HepG2 (cell line): ENCODE data around the gene TNFSF10. TPM values are rescaled to one million over a fixed set of nuclear protein-coding genes. Genes with fewer than 3 reads are reported as not detected.

Experiments
- ATAC-seq: fragments of 200-7000 bp; cut with Tn5 transposase; 3 replicates; pipeline ENCODE4 v1.9.1; 2020; ENCODE audit warnings: mild to moderate bottlenecking, moderate library complexity
- BruUV-seq: library from RNA; stranded (reverse); fragments of 400-500 nt; replicated peaks from 2 replicates; lab custom pipeline; 2021; lab: Mats Ljungman, UMichigan
- CTCF ChIA-PET: fragments of 300-600 bp; formaldehyde crosslinking; extraction: SDS; loops from one replicate; lab custom pipeline; 2021; ENCODE audit warnings: low total read pairs, inconsistent platforms, low intra/inter-chr PET ratio; lab: Yijun Ruan, JAX
- POLR2A ChIA-PET: fragments of 350-600 bp; sonication (Branson Sonifier 250); formaldehyde crosslinking; loops from one replicate; lab custom pipeline; 2020; ENCODE audit warnings: antibody characterized with exemption, inconsistent platforms; lab: Yijun Ruan, JAX
- DNase-seq: peaks from one replicate; pipeline ENCODE4 v3.0.0-alpha.2; 2015; ENCODE audit warnings: low spot score
- FAIRE-seq: peaks from 3 replicates; lab custom pipeline; 2011; peaks lifted over from hg19 to GRCh38; lab: Jason Lieb, UNC
- H2AFZ ChIP-seq: one replicate; pipeline ENCODE4 v1.6.1; 2011; ENCODE audit warnings: low read length, inconsistent platforms
- H3K27ac ChIP-seq: fragments of 300-600 bp; 3 replicates; pipeline ENCODE4 v1.8.0; 2011; ENCODE audit warnings: mixed run types, mild to moderate bottlenecking, mixed read lengths, low read length, inconsistent platforms; ENCODE audit not compliant: insufficient read depth; ENCODE audit errors: extremely low read length
- H3K27me3 ChIP-seq, 2 experiments: fragments of 200-600 bp in 1 of 2; 2 replicates in 1 of 2; 3 replicates in 1 of 2; pipeline versions ENCODE4 v1.6.0 to v1.8.0; 2011; ENCODE audit warnings: low read length in 2 of 2, mild to moderate bottlenecking in 2 of 2, moderate library complexity in 2 of 2, inconsistent platforms in 1 of 2; ENCODE audit not compliant: insufficient read depth in 2 of 2, control insufficient read depth in 1 of 2
- H3K36me3 ChIP-seq, 2 experiments: fragments of 200-600 bp in 1 of 2; replicated peaks in 1 of 2; 2 replicates in 1 of 2; 3 replicates in 1 of 2; pipeline versions ENCODE4 v1.5.1 to v1.8.0; 2011; ENCODE audit warnings: low read length in 2 of 2, inconsistent platforms in 1 of 2; ENCODE audit not compliant: insufficient read depth in 2 of 2, control insufficient read depth in 1 of 2
- H3K4me1 ChIP-seq: 2 replicates; pipeline ENCODE4 v1.5.1; 2012; ENCODE audit warnings: low read length, inconsistent platforms; ENCODE audit not compliant: insufficient read depth
- H3K4me2 ChIP-seq: 2 replicates; pipeline ENCODE4 v1.6.0; 2011; ENCODE audit warnings: low read depth, low read length, inconsistent platforms
- H3K4me3 ChIP-seq, 3 experiments: fragments of 200-600 bp in 1 of 3; sonication (generic), shearing (Covaris generic) in 1 of 3; replicated peaks in 1 of 3; 2 replicates each; pipeline ENCODE4 v1.5.1; 2011 to 2016; ENCODE audit warnings: low read length in 3 of 3, inconsistent platforms in 2 of 3, low read depth in 2 of 3, mild to moderate bottlenecking in 2 of 3, control low read depth in 1 of 3, mixed read lengths in 1 of 3; ENCODE audit not compliant: insufficient read depth in 1 of 3
- H3K79me2 ChIP-seq: one replicate; pipeline ENCODE4 v1.6.1; 2011; ENCODE audit warnings: low read length, inconsistent platforms; ENCODE audit not compliant: insufficient read depth
- H3K9ac ChIP-seq: 2 replicates; pipeline ENCODE4 v1.6.0; 2011; ENCODE audit warnings: mild to moderate bottlenecking, low read depth, low read length, inconsistent platforms; ENCODE audit not compliant: insufficient read depth
- H3K9me3 ChIP-seq: 2 replicates; pipeline ENCODE4 v1.5.1; 2012; ENCODE audit warnings: mild to moderate bottlenecking, low read length
- H4K20me1 ChIP-seq: 2 replicates; pipeline ENCODE4 v1.6.0; 2011; ENCODE audit warnings: inconsistent platforms, mild to moderate bottlenecking, low read length, moderate library complexity; ENCODE audit not compliant: insufficient read depth
- LCORL ChIP-seq, 2 experiments: fragments of 450-650 bp in 1 of 2; sonication (generic) in 1 of 2; formaldehyde crosslinking in 1 of 2; IDR thresholded peaks; 2 replicates each; pipeline versions ENCODE4 v1.5.0 to v1.6.1; 2017 to 2020; ENCODE audit warnings: antibody characterized with exemption in 1 of 2, missing genetic modification reagents in 1 of 2
- MAFF ChIP-seq: IDR thresholded peaks from 2 replicates; pipeline ENCODE4 v1.6.1; 2011; ENCODE audit warnings: low read depth, low read length, improper control_type of control experiment
- MAFK ChIP-seq, 2 experiments: IDR thresholded peaks in 1 of 2; conservative IDR thresholded peaks in 1 of 2; 2 replicates each; pipeline ENCODE4 v1.6.1; 2011; ENCODE audit warnings: improper control_type of control experiment in 2 of 2, low read length in 2 of 2
- ZNF138 ChIP-seq: sonication (generic); formaldehyde crosslinking; IDR thresholded peaks from 2 replicates; pipeline ENCODE4 v1.5.0; 2020; ENCODE audit warnings: mild to moderate bottlenecking, low read depth, missing genetic modification reagents
- WGBS: methylation state at CpG from one replicate; pipeline ENCODE4 v1.1.6; 2017; ENCODE audit warnings: low lambda C conversion rate; 5-methylcytosine and 5-hydroxymethylcytosine counted together
- in situ Hi-C: cut with HindIII; loops from 2 replicates; pipeline ENCODE4 v1.10.0; 2017; ENCODE audit warnings: low pct_unique_long_range_greater_than_20kb; ENCODE audit not compliant: extremely low pct_ligation_motif_present
- intact Hi-C: fragments of 100-400 bp; cut with micrococcal nuclease; formaldehyde crosslinking; loops from one replicate; pipeline ENCODE4 v1.10.0; 2022; ENCODE audit not compliant: unreplicated experiment
- polyA plus RNA-seq, 8 experiments: library from polyadenylated mRNA; depleted of rRNA in 3 of 8; stranded (reverse) in 7 of 8; unstranded in 1 of 8; fragments of >200 nt; fragmentation: Illumina TruSeq in 4 of 8; extraction: Trizol in 4 of 8; gene quantifications; 2 replicates each; pipeline versions ENCODE4 v1.2.1 to v1.2.3, GENCODE V29; 2011 to 2016; ENCODE audit warnings: low read depth in 4 of 8, missing spikeins in 1 of 8, mixed read lengths in 1 of 8; ENCODE audit not compliant: insufficient read depth in 1 of 8
- small RNA-seq, 3 experiments: library from RNA; depleted of rRNA; stranded (forward); fragments of <200 nt; gene quantifications; one replicate each; pipeline ENCODE3, GENCODE V24; 2012; ENCODE audit warnings: low read depth in 2 of 3, low replicate concordance in 1 of 3; ENCODE audit not compliant: insufficient read length in 3 of 3, insufficient read depth in 2 of 3
- total RNA-seq, 5 experiments: library from RNA; depleted of rRNA; stranded (reverse); fragments of >200 nt; fragmentation: Illumina TruSeq; extraction: Trizol; gene quantifications; 2 replicates each; pipeline ENCODE4 v1.2.3, GENCODE V29; 2016; ENCODE audit warnings: low read depth in 1 of 5
- TF ChIP-seq, protein P1 (sequence below): sonication (generic); formaldehyde crosslinking; IDR thresholded peaks from 2 replicates; pipeline ENCODE4 v1.9.0; 2021; ENCODE audit warnings: missing genetic modification reagents, borderline replicate concordance
- TF ChIP-seq, protein P2 (sequence below): sonication (generic); formaldehyde crosslinking; IDR thresholded peaks from 2 replicates; pipeline ENCODE4 v1.9.0; 2022; ENCODE audit warnings: low read depth, missing genetic modification reagents

TNFSF10 gene
- total and polyA plus RNA-seq, 2 of the 13 experiments (the other 11 are each of a cell fraction or from before 2014, with no cell fraction given), result 8.4 to 9.9 TPM

DNA sequence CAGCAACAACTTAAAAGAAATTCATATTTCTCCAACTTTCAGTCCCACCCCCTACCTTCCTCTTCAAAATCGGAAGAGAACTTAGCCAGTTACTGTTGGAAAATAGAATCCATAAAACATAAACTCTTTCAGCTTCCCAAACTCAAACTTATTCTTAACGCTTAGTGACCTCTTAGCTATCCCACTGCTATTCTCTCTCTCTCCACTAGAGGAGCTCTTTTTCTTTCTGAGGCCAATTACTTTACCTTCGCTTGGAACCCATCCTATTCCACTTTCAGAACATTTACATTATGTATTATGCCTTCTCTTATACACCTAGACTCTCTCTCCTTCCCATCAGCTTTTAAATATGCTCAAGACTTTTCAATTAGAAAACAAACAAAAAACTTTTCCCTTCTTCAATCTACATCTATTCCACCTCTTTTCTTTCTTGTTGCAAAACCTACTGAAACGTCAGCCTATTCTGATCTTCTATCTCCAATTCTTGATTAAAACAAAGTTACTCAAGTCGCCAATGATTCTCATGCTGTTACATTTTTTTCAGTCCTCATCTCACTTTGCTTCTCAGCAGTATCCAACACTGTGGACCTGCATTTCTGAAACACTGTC lies 61.6 kb downstream of the TNFSF10 start (continued):
- TF ChIP-seq, protein P1, sequence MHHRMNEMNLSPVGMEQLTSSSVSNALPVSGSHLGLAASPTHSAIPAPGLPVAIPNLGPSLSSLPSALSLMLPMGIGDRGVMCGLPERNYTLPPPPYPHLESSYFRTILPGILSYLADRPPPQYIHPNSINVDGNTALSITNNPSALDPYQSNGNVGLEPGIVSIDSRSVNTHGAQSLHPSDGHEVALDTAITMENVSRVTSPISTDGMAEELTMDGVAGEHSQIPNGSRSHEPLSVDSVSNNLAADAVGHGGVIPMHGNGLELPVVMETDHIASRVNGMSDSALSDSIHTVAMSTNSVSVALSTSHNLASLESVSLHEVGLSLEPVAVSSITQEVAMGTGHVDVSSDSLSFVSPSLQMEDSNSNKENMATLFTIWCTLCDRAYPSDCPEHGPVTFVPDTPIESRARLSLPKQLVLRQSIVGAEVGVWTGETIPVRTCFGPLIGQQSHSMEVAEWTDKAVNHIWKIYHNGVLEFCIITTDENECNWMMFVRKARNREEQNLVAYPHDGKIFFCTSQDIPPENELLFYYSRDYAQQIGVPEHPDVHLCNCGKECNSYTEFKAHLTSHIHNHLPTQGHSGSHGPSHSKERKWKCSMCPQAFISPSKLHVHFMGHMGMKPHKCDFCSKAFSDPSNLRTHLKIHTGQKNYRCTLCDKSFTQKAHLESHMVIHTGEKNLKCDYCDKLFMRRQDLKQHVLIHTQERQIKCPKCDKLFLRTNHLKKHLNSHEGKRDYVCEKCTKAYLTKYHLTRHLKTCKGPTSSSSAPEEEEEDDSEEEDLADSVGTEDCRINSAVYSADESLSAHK (CRISPR knock-in tag), result no peak
- TF ChIP-seq LCORL (IDR thresholded peaks at IDR 0.05) (no peak), LCORL (CRISPR knock-in tag; IDR thresholded peaks at IDR 0.05) (no peak)

DNA sequence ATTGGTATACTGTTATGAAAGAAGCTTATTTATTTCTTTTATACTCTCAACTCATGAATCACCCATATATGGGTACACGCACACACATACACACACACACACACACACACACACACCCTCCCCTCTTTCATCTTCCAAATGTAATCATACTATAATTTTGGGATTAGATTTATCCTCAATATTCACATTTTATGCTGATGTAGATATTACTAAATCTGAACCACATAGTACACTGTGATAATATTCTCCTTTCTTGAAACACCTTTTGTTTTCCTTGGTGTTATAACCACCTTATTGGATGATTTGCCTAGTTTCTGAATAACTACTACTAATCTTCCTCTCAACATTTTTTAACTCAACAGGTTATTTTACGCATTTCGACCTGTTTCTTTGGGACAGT lies 66.8 kb downstream of the TNFSF10 start:
- Histone ChIP-seq H3K9me3 (no peaks in the 10 kb centered on the region), H3K79me2 (no peaks in the 10 kb centered on the region), H4K20me1 (no peaks in the 10 kb centered on the region), H3K4me3 (no peak overlapping the region), H3K4me2 (no peak overlapping the region), H3K36me3 (no peaks in the 10 kb centered on the region), H3K27ac (no peak overlapping the region), H2AFZ (no peak overlapping the region), H3K27me3 (peaks cover 0 to 5% of the 10 kb centered on the region in 2 experiments; a peak in 3 of 5 replicates), H3K9ac (no peak overlapping the region), H3K4me1 (no peaks in the 10 kb centered on the region)
- no TSS peak for BruUV-seq
- ChIA-PET CTCF (no interaction called here), POLR2A (no interaction called here)
- 27% methylated on average over 3 of the region's 3 CpGs for WGBS
- in situ Hi-C loops, result no loop called here
- DNase-seq (no peak), ATAC-seq (no peak), FAIRE-seq (no peak)
- intact Hi-C loops, result no loop called here
- TF ChIP-seq, protein P2, sequence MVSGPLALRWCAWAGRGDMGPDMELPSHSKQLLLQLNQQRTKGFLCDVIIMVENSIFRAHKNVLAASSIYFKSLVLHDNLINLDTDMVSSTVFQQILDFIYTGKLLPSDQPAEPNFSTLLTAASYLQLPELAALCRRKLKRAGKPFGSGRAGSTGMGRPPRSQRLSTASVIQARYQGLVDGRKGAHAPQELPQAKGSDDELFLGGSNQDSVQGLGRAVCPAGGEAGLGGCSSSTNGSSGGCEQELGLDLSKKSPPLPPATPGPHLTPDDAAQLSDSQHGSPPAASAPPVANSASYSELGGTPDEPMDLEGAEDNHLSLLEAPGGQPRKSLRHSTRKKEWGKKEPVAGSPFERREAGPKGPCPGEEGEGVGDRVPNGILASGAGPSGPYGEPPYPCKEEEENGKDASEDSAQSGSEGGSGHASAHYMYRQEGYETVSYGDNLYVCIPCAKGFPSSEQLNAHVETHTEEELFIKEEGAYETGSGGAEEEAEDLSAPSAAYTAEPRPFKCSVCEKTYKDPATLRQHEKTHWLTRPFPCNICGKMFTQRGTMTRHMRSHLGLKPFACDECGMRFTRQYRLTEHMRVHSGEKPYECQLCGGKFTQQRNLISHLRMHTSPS, result no peak
- TF ChIP-seq ZNF138 (CRISPR knock-in tag) (no peak), MAFF (peak; percentile 40; the same call in 1 of the 2 replicates), MAFK (conservative IDR thresholded peaks at IDR 0.05 in 1 of 2, IDR thresholded peaks at IDR 0.05 in 1 of 2; ENCODE audit: low read length in 2 of 2) (peak in 1 of 2 experiments; percentile 27; a peak in 1 of 4 replicates)

Small RNAs within 50 kb of the gene (small RNA-seq; reads per million reads assigned to genes)
- gene AC007919.1, result 0 reads per million in 3 experiments

Other genes starting within 250 kb of the TNFSF10 start
- gene GHSR, start 75.0 kb downstream of the TNFSF10 start, total RNA-seq (2016; rRNA removed; fragmentation: Illumina TruSeq; extraction: Trizol), result not detected in 2 replicates
- gene GHSR, start 75.0 kb downstream of the TNFSF10 start, polyA plus RNA-seq (2011; rRNA removed), result not detected in 2 replicates
- gene NCEH1, start 187.6 kb upstream of the TNFSF10 start, total RNA-seq (2016; rRNA removed; fragmentation: Illumina TruSeq; extraction: Trizol), result 7.9 and 12.9 TPM in 2 replicates
- gene NCEH1, start 187.6 kb upstream of the TNFSF10 start, polyA plus RNA-seq (2011; rRNA removed), result 17.9 and 21.4 TPM in 2 replicates
- 52.0 and 84.4 TPM in 2 replicates for gene ECT2, start 227.3 kb upstream of the TNFSF10 start, total RNA-seq (2016; rRNA removed; fragmentation: Illumina TruSeq; extraction: Trizol)
- 12.0 and 21.6 TPM in 2 replicates for gene ECT2, start 227.3 kb upstream of the TNFSF10 start, polyA plus RNA-seq (2011; rRNA removed)